Renal cortical epithelial cell (primary cell): Measurements from ENCODE around the gene JARID2. TPM values are rescaled to one million over a fixed set of nuclear protein-coding genes. Genes with fewer than 3 reads are reported as not detected.

ENCODE experiments used
- DNase-seq: peaks from one replicate; pipeline ENCODE4 v3.0.0-alpha.2; 2011; ENCODE audit warnings: low read depth
- total RNA-seq: library from RNA; depleted of rRNA; stranded (reverse); fragments of >200 nt; gene quantifications from 2 replicates; pipeline ENCODE4 v1.2.3, GENCODE V29; 2014

JARID2 gene
- total RNA-seq, 1 donor from 2014 or later: 8.5 TPM

GRCh38 chr6:15562977-15563376, 317.1 kb downstream of the JARID2 start:
- no peak for DNase-seq

GRCh38 chr6:15569035-15569995, 323.4 kb downstream of the JARID2 start:
- DNase-seq: no peak

- DNase-seq: no peak
These were observed 324.3 kb downstream of the JARID2 start for GRCh38 chr6:15570171-15570570.
